PC-3 (cell line): ENCODE results near the gene FLOT1.
"Not testable (repeated sequence)": the region's sequence is repeated elsewhere in the genome, so short reads cannot be mapped to it uniquely, and the experiment has no call there.

ENCODE experiments used
- EZH2 ChIP-seq: fragments of 300-600 bp; sonication (generic); IDR thresholded peaks from one replicate; pipeline ENCODE4 v1.6.1; 2017; ENCODE audit warnings: antibody characterized with exemption, mild to moderate bottlenecking, low read length; ENCODE audit not compliant: unreplicated experiment
- TF ChIP-seq, protein P1 (sequence below): fragments of 300-600 bp; sonication (generic); conservative IDR thresholded peaks from 2 replicates; pipeline ENCODE4 v1.5.1; 2017; ENCODE audit warnings: antibody characterized with exemption, low read depth, mild to moderate bottlenecking, low read length

- TF ChIP-seq, protein P1, sequence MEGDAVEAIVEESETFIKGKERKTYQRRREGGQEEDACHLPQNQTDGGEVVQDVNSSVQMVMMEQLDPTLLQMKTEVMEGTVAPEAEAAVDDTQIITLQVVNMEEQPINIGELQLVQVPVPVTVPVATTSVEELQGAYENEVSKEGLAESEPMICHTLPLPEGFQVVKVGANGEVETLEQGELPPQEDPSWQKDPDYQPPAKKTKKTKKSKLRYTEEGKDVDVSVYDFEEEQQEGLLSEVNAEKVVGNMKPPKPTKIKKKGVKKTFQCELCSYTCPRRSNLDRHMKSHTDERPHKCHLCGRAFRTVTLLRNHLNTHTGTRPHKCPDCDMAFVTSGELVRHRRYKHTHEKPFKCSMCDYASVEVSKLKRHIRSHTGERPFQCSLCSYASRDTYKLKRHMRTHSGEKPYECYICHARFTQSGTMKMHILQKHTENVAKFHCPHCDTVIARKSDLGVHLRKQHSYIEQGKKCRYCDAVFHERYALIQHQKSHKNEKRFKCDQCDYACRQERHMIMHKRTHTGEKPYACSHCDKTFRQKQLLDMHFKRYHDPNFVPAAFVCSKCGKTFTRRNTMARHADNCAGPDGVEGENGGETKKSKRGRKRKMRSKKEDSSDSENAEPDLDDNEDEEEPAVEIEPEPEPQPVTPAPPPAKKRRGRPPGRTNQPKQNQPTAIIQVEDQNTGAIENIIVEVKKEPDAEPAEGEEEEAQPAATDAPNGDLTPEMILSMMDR = not testable (repeated sequence)
- TF ChIP-seq EZH2 = not testable (repeated sequence)
These were observed 14.0 kb upstream of the FLOT1 start for GRCh38 chr6:30756405-30757003.
